ENCODE measurements around the gene DEK.

- TF ChIP-seq CTCF (IDR thresholded peaks at IDR 0.05) (no peak), RCOR1 (IDR thresholded peaks at IDR 0.05; ENCODE audit: low read depth, low read length) (no peak), ZC3H11A (IDR thresholded peaks at IDR 0.05) (no peak), POLR2A (IDR thresholded peaks at IDR 0.05; ENCODE audit: low read length) (no peak), HMGXB4 (CRISPR knock-in tag; IDR thresholded peaks at IDR 0.05; ENCODE audit: borderline replicate concordance) (no peak)
These were observed 81.8 kb downstream of the DEK start for GRCh38 chr6:18182568-18182967.

Data from A549 (cell line).